GM12878 (cell line): ENCODE data around the gene PRKCQ. TPM values are rescaled to one million over a fixed set of nuclear protein-coding genes. Genes with fewer than 3 reads are reported as not detected.

ENCODE experiments used
- CBFB ChIP-seq: IDR thresholded peaks from 2 replicates; pipeline ENCODE4 v1.6.1; 2016; ENCODE audit warnings: antibody characterized with exemption, low read depth
- ESRRA ChIP-seq: IDR thresholded peaks from 2 replicates; pipeline ENCODE4 v1.6.1; 2012; ENCODE audit warnings: mild to moderate bottlenecking, low read length, improper control_type of control experiment
- MXI1 ChIP-seq: fragments of 150-350 bp; IDR thresholded peaks from 2 replicates; pipeline ENCODE4 v1.6.1; 2011; ENCODE audit warnings: low read depth, mild to moderate bottlenecking, inconsistent platforms, low read length, improper control_type of control experiment
- SUPT20H ChIP-seq: IDR thresholded peaks from 2 replicates; pipeline ENCODE4 v1.6.1; 2011; ENCODE audit warnings: low read depth, mild to moderate bottlenecking, low read length, moderate library complexity, borderline replicate concordance; ENCODE audit not compliant: control insufficient read depth
- TARDBP ChIP-seq: IDR thresholded peaks from 2 replicates; pipeline ENCODE4 v1.6.1; 2016; ENCODE audit warnings: borderline replicate concordance
- TBL1XR1 ChIP-seq: IDR thresholded peaks from 2 replicates; pipeline ENCODE4 v1.6.1; 2012; ENCODE audit warnings: low read depth, low read length, improper control_type of control experiment
- polyA plus RNA-seq, 11 experiments: library from polyadenylated mRNA; depleted of rRNA in 4 of 11; unstranded in 6 of 11; stranded (reverse) in 5 of 11; fragments of >200 nt; fragmentation: Nextera tagmentation in 4 of 11; fragmentation: Illumina TruSeq in 1 of 11; extraction: Ambion mirVana in 4 of 11; extraction: Trizol in 1 of 11; gene quantifications; 1 replicate in 1 of 11; 2 replicates in 10 of 11; pipeline versions ENCODE4 v1.2.1 to v1.2.3, GENCODE V29; 2011 to 2016; ENCODE audit warnings: inconsistent platforms in 2 of 11, missing spikeins in 2 of 11, low read depth in 1 of 11
- total RNA-seq, 4 experiments: library from RNA; depleted of rRNA in 3 of 4; stranded (reverse); fragments of >200 nt in 3 of 4; fragmentation: Illumina TruSeq in 1 of 4; extraction: Trizol in 1 of 4; gene quantifications; 2 replicates each; pipeline versions ENCODE4 v1.2.1 to v1.2.3, GENCODE V29; 2013 to 2021

Gene PRKCQ
- total and polyA plus RNA-seq, 10 of the 15 experiments (the other 5 are each of a cell fraction or from before 2014, with no cell fraction given): 0.26 to 8.9 (median 0.98) TPM

DNA sequence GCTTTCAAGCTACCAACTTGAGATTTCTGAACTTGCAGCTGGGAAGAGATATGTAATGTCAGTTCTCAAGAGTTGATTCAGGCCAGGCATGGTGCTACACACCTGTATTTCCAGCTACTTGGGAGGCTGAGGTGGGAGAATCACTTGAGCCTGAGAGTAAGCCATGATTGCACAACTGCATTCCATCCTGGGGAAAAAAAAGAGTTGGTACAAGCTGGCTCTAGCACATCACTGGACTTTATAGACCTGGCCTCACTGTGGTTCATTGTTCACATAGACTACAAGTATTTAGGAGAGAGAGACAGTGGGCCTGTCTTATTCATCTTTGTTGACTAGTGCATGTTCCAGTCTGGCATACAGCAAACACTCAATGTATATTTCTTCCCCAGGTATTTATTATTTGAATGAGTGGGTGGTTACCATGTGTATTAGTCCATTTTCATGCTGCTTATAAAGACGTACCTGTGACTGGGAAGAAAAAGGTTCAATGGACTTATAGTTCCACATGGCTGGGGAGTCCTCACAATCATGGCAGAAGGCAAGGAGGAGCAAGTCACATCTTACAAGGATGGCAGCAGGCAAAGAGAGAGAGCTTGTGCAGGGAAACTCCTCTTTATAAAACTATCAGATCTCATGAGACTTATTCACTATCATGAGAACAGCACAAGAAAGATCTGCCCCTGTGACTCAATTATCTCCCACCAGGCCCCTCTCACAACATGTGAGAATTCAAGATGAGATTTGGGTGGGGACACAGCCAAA lies 200.9 kb downstream of the PRKCQ start (continued):
- no peak for TF ChIP-seq SUPT20H
- TF ChIP-seq MXI1: no peak
- no peak for TF ChIP-seq TARDBP
- no peak for TF ChIP-seq ESRRA
- TF ChIP-seq TBL1XR1: no peak
- no peak for TF ChIP-seq CBFB
